ENCODE results near the gene SULT2B1.

Gene SULT2B1

DNA sequence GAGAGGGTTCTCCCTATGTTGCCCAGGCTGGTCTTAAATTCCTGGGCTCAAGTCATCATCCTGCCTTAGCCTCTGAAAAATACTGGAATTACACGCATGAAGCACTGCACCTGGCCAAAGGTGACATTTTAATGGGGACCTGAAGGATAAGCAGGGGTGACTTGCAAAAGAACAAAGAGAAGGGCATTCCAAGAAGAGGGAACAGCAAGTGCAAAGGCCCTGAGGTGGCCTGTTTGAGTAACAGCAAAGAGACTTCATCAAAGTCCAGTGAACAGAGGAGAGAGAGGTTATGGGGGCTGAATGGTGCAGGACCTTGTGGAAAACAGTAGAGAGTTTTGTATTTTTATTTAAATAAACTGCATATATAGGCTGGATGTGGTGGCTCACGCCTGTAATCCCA is 89.9 kb downstream of the SULT2B1 start:
- TF ChIP-seq, protein P1, sequence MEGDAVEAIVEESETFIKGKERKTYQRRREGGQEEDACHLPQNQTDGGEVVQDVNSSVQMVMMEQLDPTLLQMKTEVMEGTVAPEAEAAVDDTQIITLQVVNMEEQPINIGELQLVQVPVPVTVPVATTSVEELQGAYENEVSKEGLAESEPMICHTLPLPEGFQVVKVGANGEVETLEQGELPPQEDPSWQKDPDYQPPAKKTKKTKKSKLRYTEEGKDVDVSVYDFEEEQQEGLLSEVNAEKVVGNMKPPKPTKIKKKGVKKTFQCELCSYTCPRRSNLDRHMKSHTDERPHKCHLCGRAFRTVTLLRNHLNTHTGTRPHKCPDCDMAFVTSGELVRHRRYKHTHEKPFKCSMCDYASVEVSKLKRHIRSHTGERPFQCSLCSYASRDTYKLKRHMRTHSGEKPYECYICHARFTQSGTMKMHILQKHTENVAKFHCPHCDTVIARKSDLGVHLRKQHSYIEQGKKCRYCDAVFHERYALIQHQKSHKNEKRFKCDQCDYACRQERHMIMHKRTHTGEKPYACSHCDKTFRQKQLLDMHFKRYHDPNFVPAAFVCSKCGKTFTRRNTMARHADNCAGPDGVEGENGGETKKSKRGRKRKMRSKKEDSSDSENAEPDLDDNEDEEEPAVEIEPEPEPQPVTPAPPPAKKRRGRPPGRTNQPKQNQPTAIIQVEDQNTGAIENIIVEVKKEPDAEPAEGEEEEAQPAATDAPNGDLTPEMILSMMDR (IDR thresholded peaks at IDR 0.05) = no peak

DNA sequence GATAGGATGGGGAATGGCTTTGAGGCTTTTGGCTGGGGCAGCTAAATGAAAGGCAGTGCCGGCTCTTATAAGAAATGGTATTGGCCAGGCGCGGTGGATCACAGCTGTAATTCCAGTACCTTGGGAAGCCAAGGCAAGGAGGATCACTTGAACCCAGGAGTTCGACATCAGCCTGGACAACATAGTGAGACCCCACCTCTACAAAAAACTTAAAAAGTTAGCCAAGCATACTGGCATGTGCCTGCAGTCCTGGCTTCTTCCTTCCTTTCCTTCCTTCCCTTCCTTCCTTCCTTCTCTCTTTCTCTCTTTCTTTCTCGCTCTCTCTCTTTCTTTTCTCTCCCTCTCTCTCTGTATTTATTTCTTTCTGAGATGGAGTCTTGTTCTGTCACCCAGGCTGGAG is 90.9 kb downstream of the SULT2B1 start:
- TF ChIP-seq, protein P1 (IDR thresholded peaks at IDR 0.05) = no peak

DNA sequence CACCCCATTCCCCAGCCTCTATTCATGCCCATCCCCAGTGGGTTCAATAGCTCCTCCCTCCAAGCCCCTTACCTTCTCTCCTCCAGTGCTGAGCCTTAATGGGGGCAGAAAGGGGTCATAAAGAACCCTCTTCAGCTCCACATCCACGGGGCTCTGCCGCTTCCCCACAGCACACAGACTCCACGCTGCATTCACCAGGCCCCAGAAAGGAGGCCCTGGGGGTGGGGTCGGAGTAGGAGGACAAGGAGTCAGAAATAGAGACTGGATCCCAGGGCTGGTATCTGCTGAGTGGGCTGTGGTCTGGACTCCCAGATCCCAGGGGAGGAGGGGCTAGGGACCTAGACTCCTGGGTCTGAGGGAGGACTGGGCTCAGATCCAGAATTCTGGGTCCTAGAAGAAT is 92.4 kb downstream of the SULT2B1 start:
- TF ChIP-seq, protein P1 (IDR thresholded peaks at IDR 0.05) = no peak

DNA sequence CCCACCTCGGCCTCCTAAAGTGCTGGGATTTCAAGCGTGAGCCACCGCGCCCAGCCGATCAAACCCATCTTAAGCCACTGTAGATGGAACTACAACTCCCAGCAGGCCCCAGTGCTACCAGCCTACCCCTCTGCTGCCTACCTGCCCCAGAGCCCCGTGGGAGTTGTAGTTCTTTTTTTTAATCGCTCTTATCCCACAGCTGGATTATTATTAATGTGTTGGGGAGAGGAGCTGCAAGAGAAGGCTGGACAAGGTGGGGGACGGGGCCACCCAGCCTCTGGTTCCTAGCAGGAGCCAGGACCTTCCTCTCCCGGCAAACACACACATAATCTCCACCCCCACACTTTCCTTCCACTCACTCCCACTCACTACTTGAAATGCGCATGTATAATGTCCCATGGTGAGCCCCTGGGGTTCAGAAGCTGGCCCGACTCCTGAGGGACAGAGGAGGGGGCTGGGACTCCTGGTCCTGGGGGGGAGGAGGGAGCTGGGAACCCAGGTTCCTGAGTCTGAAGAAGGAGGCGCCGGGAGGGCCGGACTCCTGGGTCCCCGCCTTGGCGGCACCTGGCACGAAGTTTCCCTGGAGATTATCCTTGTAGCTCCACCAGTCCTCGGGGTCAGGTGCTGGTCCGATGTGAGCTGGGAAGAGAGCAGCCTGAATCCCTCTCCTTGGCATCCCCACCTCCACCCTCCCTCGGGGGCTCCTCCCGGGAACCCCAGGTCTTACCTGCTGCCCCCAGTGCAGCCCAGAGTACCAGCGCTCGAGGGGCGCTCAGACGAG is 93.1 kb downstream of the SULT2B1 start:
- TF ChIP-seq, protein P1 (IDR thresholded peaks at IDR 0.05) = no peak

DNA sequence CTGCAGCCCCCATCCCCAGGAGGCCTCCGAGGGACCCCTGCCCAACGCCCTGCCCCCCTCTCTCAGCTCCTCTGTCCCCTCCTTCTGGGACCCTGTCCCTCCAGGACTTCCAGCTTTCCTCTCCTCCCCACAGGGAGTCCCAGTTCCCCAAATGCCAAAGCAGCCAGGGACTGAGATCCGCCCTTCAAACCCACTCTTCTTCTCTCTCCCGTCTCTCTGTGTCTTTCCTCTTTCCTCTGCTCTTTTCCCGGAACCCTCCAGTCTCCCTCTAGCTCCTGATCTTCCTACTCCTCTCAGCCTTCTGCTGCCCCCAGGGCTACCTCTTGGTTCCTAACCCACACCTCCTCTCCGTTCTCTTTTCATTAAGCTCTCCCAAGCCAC is 93.6 kb downstream of the SULT2B1 start:
- TF ChIP-seq, protein P1 (IDR thresholded peaks at IDR 0.05) = no peak

DNA sequence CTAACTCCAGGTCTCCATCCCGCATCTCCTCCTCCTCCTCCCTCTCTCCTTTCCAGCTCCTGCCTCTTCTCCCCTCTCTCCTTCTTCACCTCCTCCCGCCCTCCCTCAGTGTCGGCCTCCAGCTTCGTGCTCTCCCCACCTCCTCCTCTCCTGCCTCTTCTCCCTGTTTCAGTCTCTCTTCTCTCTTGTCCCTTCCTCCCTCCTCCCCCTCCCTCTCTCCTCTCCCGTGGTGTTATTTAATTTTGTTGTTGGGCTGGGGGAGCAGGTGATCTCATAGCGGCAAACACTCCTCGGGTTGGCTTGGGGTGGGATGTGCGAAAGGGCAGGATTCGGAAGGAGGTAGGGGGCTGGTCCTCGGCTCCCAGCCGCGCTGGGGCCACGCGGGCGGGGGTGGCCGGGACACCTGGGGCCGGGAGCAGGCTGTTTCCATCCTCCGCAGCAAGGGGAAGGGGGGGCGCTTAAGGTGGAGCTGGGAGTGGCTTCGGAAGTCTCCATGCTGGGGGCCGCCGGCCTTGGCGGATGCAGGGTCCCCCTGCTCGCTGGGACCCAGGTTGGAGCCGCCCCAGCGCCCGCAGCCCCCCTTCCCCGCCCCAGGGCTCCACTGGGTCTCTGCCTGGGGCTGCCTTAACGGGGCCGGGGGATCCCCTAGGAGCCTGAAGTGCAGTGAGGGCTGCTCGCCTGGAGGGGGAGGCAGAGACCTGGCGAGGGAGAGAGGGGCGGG is 94.2 kb downstream of the SULT2B1 start, which contains the start of gene CA11:
CA11 (minus strand) TSS at position 187 of the 721 bp plus-strand sequence. CDS start 555 bp downstream, outside the sequence.
- TF ChIP-seq, protein P1 (IDR thresholded peaks at IDR 0.05) = peak; percentile 59

DNA sequence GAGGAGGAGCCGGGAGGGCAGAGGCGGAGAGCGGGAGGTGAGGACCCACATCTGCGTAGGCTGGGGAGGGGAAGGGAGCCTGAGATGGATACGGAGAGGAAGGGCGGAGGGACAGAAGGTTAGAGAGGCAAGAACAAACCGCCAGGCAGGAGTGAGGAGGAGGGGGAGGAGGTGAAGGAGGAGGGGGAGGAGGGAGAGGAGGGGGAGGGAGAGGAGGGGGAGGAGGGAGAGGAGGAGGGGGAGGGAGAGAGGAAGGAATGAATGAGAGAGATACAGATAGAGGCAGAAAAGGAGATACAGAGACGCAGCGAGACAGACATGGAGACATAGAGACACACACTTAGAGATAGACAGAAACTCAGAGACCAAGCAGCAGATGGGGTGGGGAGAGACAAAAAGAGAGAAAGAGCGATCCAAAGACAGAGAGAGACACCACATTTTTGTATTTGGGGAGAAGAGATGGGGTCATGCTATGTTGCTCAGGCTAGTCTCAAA is 94.8 kb downstream of the SULT2B1 start:
- TF ChIP-seq, protein P1 (IDR thresholded peaks at IDR 0.05) = no peak
